NCI-H146 (cell line): ENCODE data around the gene DEXI.

Experiments
- DNase-seq: peaks from one replicate; lab custom pipeline; 2025; lab: John Stamatoyannopoulos, UW

Gene DEXI

DNA sequence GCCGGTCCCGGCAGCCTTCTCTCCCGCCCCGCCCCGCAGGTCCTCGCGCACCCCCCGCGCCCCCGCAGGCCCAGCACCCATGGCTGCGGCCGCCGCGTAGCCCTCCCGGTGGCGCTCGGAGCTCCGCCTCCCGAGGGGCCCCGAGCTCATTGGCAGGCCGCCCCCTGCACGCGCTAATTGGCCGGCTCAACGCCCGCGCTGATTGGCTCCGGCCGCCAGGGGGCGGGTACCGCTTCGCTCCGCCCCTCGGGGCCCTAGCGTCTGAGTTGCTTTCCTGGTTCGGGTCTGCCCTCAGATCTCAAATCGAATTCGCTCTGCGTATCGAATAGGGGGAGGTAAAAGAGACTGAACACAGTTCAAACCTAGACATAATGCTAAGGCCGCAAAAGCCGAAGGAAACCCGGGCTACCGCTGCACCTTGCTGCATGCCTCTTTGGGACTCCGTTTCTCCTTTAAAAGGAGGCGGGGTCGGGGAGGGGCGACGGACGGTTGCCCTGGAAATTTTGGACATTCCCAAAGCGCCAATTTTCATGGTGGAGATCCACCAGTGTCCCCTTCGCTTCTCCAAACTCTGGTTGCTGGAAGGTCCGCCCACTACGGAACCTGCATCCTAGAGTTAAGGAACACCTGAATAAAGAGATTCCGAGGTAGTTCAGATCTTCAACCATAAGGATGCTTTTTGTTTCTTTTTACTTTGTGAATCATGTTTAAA is at the start of gene DEXI:
DEXI (minus strand) TSS at position 117 of the 712 bp plus-strand sequence. CDS start 463 bp downstream, outside the sequence.
- peak; percentile 93 for DNase-seq

DNA sequence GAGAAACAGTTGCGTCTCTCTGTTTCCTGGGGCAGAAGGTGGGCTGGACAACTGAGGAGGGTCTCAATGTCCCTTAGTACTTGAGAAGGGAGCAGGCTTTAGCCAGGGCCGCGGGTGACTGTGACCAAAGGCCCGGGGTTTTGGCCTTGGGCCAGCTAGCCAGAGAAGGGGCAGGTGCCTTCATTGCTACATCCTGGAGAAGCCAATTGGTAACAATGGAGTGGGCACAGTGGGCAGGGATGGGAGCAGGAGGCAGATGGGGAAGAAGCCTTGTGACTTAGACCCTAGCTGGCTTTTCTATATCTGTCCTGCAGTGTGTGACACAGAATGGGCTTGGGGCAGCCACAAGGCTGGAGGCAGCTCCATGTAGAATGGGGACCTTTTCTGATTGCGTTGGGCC is 48.1 kb upstream of the DEXI start:
- DNase-seq: peak; percentile 20

DNA sequence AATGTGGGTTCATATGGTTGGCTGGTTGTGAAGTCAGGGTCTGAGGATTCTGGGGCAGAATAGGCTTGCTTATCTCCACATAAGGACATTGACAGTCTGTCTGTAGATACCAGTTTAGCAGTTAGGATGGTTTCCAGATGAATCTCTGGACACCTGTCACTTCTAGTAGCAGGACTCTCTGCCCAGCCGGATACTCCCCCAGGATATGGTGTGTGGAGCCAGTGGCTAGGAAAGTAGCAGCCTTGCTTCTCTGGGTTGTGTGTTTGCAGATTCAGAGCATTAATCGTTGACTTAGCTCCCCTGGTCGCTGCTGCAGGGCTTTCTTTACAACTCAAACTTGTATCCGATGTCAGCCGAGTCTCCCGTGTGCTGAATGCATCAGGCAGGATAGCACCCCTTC is 47.3 kb upstream of the DEXI start:
- no peak for DNase-seq

GRCh38 chr16:10988879-10989278 is 46.6 kb upstream of the DEXI start:
- no peak for DNase-seq

DNA sequence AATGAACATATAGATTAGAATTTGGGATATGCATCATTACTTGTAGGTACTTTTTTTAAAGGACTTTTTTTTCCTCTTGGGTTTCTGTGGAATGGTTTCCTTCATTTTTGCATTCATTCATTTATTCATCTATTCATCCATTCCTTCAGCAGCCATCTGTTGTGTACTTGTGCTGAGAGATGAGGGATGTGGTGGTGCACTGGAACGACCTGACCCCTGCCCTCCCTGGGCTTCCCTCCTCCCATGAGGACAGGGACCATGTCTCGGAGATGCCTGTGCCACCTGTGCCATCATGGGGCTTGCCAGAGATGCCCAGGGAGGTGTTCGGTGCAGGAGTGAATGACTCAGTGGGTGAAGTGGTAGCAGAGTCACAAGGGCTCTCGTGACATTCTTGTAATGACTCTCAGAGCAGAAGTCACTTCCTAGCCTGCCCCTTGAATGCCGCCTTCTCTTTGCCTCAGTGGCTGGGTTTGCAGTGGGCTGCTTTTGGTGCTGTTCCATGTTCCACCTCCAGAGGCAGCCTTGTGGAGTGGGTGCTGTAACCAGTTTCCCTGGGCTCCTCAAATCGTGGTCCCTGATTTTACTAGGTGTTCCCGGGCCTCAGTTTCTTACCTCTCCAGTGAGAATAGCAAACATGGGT is 46.0 kb upstream of the DEXI start:
- no peak for DNase-seq

DNA sequence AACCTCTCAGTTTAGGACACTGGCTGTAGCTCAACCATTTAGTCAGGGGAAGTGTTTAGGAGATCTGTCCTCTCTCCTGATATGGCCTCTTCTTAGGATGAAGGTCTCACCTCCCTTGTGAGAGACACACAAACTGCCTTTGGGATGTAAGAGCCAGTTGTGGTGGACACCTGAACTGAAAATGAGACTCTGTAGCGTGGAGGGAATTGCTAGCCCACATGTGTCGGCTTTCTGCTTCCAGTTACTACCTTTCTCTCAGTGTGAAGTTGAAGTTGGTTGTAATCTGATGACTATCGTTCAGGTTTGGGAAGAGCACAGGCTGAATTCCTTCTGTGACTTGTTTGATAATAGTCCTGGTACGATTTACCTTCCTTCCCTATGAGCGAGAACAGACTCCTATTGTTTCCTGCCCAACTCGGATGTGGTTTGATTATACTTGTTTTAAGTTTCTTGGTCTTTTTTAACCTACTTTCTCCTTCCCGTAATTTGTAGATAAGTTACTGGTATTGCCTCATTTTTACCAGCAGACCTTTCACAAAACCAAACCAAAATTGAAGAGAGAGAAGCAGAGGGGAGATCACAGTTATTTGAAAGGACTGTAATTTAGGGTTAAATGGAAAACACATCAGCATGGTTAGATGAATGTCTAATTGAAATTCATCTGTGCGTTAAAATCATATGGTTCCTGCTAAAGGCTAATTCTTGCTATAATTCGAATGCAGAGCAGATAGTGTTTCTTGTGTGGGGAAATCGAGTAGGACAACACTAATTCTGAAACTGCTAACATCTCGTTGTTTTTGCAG is 45.3 kb upstream of the DEXI start:
- no peak for DNase-seq

DNA sequence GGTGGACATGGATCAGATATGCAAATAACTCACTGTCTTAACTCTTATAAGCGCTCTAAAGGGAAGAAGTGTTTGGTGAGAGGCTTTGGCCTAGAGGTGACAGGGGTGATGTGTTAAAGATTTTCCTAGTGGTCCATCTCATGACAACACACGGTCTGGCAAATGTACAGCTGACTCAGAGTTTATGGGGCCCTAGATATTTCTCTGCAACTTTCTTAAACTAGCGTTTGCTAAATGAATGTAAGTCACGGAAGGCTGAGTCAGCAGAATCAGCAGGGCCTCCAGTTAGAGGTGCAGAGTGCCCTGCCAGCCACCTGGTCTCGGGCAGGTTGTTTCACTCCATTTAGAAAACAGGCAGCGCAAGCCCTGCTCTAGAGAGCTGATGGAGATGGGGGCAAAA is 42.2 kb upstream of the DEXI start:
- DNase-seq: no peak

DNA sequence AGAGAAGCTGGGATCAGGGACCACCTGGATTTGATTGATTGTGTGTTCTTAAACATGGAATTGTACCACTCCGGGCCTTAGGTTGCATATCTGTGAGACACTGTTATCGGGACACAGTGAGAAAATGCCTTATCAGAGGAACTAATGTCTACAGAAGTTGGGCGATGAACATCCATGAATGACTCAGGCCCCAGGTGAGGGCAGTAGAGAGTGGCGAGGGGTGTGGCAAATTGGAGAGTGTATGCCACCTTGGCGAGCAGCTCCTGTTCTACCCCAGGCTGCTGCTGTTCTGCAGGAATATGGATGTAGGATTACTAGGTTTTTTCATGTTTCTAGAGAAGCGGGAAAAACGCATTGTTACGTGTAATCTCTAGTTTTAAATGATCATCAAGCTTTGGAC is 40.9 kb upstream of the DEXI start:
- no peak for DNase-seq

DNA sequence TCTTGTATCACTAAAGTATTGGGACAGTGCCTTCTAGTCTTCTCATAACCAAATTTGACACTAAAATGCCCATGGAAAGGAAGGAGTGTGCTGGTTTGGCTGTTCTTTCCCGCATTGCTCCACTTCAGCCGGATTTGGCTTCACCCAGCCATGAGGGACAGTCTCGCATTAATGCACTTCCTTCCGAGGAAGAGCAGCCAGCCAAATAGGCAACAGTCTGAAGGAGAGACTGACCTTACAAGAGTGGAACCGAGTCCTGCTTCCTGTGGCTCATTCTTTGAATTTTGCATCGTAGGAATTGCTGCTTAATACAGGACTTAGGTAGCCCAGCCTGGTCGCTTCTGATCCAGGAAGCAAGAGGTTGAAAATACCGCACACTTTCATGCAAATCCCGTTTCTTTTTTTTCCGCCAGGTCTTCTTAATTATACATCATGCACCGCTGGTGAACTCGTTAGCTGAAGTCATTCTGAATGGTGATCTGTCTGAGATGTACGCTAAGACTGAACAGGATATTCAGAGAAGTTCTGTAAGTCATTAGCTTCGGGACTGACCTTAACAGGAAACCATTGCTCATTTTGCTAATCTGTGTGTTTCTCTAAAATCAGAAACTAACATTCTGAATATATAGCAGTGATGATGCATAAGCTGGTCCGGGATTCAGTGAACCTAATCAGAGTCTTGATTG is 40.3 kb upstream of the DEXI start:
- no peak for DNase-seq

- DNase-seq: peak; percentile 29
Measured at GRCh38 chr16:10981697-10982216, 39.5 kb upstream of the DEXI start.

- no peak for DNase-seq
Measured at GRCh38 chr16:10980813-10981212, 38.5 kb upstream of the DEXI start.

DNA sequence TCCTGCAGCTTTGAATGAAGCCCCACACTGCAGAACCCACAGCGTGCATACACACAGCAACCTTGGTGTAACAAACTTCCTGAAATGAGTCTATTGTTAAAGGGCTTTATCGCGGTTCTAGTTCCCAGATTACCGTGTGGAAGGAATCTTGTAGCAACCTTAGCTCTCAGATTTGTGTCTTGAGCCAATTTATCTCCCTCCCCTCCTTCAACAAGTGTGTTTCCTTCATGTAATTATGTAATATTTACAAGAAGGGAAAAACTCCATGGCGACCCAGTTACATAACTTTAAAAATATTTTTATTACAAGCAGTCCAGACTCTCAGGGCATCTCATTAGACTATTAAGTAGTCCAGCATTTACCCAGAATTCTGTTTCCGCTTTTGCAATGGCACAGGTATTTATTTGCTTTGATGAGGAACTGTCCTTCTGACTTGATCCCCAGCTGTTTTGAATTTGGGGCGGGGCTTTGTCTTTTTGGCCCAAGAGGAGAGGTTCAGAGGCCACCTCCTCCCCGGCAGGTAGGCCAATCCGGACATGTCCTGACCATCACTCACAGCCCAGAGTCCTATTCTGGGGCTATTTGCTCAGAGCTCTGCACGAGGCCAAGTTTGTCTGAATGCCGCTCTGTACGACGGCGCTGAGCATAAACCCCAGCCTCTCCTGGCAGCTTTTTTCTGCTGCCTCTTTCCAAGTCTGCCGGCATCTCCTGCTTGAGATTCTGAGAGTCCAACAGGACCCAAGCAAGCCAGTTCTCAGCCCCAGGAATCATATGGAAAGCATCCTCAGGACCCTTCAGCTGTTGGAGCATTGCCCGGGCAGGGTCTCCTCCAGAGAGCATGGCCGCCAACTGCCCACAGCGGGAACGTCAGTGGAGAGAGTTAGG is 37.7 kb upstream of the DEXI start:
- DNase-seq: no peak

GRCh38 chr16:10978871-10979446 is 36.7 kb upstream of the DEXI start:
- no peak for DNase-seq

DNA sequence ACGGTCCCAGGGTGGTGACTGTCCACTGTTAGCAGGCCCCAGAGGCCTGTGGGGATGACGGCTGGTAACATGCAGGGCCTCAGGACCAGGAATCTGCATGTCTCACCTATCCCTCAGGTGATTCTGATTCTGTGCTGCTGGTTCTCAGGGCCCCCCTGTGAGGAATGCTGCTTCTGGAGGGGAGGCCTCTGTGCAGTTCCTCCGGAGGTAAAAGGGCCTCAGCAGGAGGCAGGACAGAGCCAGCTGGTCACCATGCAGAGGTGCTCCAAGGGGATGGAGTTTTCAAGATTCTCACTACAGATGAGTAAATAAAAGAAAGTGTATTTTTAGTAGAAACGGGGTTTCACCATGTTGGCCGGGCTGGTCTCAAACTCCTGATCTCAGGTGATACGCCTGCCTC is 35.9 kb upstream of the DEXI start:
- no peak for DNase-seq

DNA sequence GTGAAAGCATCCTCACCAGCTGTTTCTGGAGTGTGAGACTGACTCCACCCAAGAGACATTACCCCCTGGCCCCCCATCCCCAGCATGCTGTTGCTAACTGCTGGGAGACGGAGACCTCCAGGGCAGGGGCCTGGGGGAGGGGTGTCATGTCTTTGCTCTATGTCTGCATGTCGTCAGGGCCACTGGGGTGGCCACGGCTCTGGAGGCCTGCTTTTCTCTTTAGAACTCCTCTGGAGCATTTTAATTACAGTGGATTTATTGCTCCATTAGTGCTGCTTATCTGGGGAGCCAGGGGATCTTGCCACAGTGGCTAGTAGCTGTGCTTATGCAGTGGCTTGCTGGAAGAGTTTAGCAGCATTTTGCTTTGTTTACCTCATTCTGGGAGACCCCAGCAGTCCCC is 34.4 kb upstream of the DEXI start:
- no peak for DNase-seq

DNA sequence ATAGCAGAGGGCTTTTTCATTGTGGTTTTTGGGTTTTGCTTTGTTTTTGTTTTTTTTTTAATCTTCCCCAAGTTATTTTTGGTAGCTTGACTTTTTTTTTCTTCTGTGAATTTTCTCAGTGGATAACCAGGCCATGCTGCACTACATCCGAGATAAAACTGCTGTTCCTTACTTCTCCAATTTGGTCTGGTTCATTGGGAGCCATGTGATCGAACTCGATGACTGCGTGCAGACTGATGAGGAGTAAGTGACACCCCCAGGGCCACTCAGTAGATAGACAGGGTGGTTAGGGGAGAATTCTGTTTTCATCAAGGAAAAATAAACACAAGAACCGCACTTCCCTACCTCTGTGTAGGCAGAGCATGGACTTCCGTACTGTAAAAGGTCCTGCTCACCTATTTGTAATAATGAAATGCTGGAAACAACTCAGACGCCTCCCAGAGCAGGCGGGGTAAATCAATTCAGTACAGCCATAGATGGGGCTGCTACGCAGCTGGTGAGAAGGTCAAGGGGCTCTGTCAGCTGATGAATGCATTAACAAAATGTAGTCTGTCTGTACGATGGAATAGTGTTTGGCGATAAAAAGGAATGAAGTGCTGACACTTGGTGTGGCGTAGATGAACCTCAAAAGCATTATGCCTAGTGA is 30.7 kb upstream of the DEXI start:
- no peak for DNase-seq

DNA sequence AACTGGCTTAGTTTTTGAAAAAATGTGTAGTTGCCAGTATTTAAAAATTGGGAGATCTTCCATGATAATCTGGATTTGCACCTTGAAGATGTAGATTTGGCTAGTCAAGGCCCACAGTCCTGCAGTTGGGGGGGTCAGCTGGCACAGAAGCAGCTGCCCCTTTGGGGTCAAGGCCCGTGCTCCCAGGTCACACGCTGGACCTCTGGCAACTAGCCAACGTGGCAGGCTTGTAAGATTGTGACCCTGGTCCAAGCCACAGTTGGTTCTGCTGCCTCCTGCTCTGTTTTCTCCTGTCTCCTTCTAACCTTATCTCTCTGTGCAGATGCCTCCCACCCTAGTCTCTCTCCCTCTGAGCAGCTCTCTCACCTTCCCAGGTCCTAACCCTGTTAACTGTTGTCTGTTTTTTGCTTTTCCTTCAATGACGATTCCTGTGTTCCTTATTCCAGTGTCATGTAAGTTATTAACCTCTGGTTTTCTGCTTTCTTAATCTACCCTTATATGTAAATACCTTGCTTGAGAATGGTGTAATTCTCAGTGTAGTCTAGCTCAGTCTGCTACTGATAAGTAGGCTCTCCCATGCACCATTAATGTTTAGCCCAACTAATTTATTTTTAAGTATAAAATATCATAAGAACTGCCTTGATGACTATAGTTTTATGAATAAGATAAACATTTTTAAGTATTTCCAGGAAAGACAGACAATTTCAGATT is 30.0 kb upstream of the DEXI start:
- no peak for DNase-seq

- DNase-seq: peak; percentile 80
Measured at GRCh38 chr16:10971560-10971961, 29.3 kb upstream of the DEXI start.

GRCh38 chr16:10970065-10970464 is 27.8 kb upstream of the DEXI start:
- DNase-seq: no peak

- DNase-seq: no peak
Measured at GRCh38 chr16:10969615-10970014, 27.3 kb upstream of the DEXI start.
